H1 (cell line): Measurements from ENCODE around the gene ADA.

ENCODE experiments used
- CBX5 ChIP-seq: fragments of 300-800, 300-1000 bp; sonication (generic); IDR thresholded peaks from 2 replicates; pipeline ENCODE4 v1.7.1; 2016; ENCODE audit warnings: antibody characterized with exemption, low read length, low read depth
- CEBPB ChIP-seq: IDR thresholded peaks from 2 replicates; pipeline ENCODE4 v1.6.1; 2012; ENCODE audit warnings: low read depth, low read length
- CTCF ChIP-seq, 3 experiments: IDR thresholded peaks; 1 replicate in 2 of 3; 2 replicates in 1 of 3; pipeline versions ENCODE4 v1.5.1 to v1.6.1; 2011; ENCODE audit warnings: low read length in 3 of 3, mild to moderate bottlenecking in 3 of 3, inconsistent platforms in 2 of 3, low read depth in 1 of 3, moderate library complexity in 1 of 3; ENCODE audit not compliant: insufficient read depth in 1 of 3; ENCODE audit errors: control extremely low read depth in 1 of 3
- EZH2 ChIP-seq: fragments of 200-600 bp; sonication (generic); IDR thresholded peaks from 2 replicates; pipeline ENCODE4 v1.7.1; 2012; ENCODE audit warnings: low read depth, mild to moderate bottlenecking, moderate library complexity, low read length, inconsistent platforms; ENCODE audit not compliant: severe bottlenecking
- HDAC2 ChIP-seq, 2 experiments: fragments of 300-600 bp in 1 of 2; sonication (generic) in 1 of 2; IDR thresholded peaks; 2 replicates each; pipeline ENCODE4 v1.6.1; 2011 to 2012; ENCODE audit warnings: low read depth in 2 of 2, low read length in 2 of 2, mild to moderate bottlenecking in 2 of 2, moderate library complexity in 2 of 2, borderline replicate concordance in 1 of 2, inconsistent platforms in 1 of 2
- POLR2A ChIP-seq, 2 experiments: IDR thresholded peaks; 1 replicate in 1 of 2; 2 replicates in 1 of 2; pipeline ENCODE4 v1.6.1; 2011; ENCODE audit warnings: low read depth in 2 of 2, low read length in 2 of 2, mild to moderate bottlenecking in 2 of 2; ENCODE audit errors: control extremely low read depth in 1 of 2
- RAD21 ChIP-seq, 2 experiments: IDR thresholded peaks in 1 of 2; conservative IDR thresholded peaks in 1 of 2; 2 replicates each; pipeline ENCODE4 v1.6.1; 2011; ENCODE audit warnings: low read depth in 2 of 2, low read length in 2 of 2, improper control_type of control experiment in 1 of 2, inconsistent platforms in 1 of 2, mild to moderate bottlenecking in 1 of 2, moderate library complexity in 1 of 2
- SIN3A ChIP-seq, 2 experiments: IDR thresholded peaks in 1 of 2; conservative IDR thresholded peaks in 1 of 2; 2 replicates each; pipeline ENCODE4 v1.6.1; 2011 to 2012; ENCODE audit warnings: low read length in 2 of 2, improper control_type of control experiment in 1 of 2, low read depth in 1 of 2, mild to moderate bottlenecking in 1 of 2
- TEAD4 ChIP-seq: IDR thresholded peaks from 2 replicates; pipeline ENCODE4 v1.6.1; 2012; ENCODE audit warnings: low read depth, low read length, inconsistent platforms, mixed read lengths
- TF ChIP-seq, protein P1 (sequence below): IDR thresholded peaks from 2 replicates; pipeline ENCODE4 v1.6.1; 2012; ENCODE audit warnings: inconsistent platforms

- TF ChIP-seq CTCF (IDR thresholded peaks at IDR 0.05; ENCODE audit: control extremely low read depth in 1 of 3, insufficient read depth in 1 of 3, low read depth in 1 of 3, low read length in 3 of 3) (no peak), HDAC2 (IDR thresholded peaks at IDR 0.05; ENCODE audit: borderline replicate concordance in 1 of 2, low read depth in 2 of 2, low read length in 2 of 2) (no peak), POLR2A (IDR thresholded peaks at IDR 0.05; ENCODE audit: control extremely low read depth in 1 of 2, low read depth in 2 of 2, low read length in 2 of 2) (no peak), TEAD4 (no peak), RAD21 (IDR thresholded peaks at IDR 0.05 in 1 of 2, conservative IDR thresholded peaks at IDR 0.05 in 1 of 2; ENCODE audit: low read depth in 2 of 2, low read length in 2 of 2) (no peak), EZH2 (no peak), CEBPB (no peak), SIN3A (conservative IDR thresholded peaks at IDR 0.05 in 1 of 2, IDR thresholded peaks at IDR 0.05 in 1 of 2; ENCODE audit: low read depth in 1 of 2, low read length in 2 of 2) (no peak), CBX5 (no peak)
- TF ChIP-seq, protein P1, sequence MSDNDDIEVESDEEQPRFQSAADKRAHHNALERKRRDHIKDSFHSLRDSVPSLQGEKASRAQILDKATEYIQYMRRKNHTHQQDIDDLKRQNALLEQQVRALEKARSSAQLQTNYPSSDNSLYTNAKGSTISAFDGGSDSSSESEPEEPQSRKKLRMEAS, result no peak
These were observed 59.1 kb downstream of the ADA start for GRCh38 chr20:44592366-44592765.
